Astrocyte (in vitro differentiated cells and primary cell): ENCODE data around the gene GRK3. TPM values are rescaled to one million over a fixed set of nuclear protein-coding genes. Genes with fewer than 3 reads are reported as not detected.
"Not testable (repeated sequence)": the region's sequence is repeated elsewhere in the genome, so short reads cannot be mapped to it uniquely, and the experiment has no call there.

Experiments
- DNase-seq: peaks from one replicate; pipeline ENCODE4 v3.0.0-alpha.2; 2010; ENCODE audit warnings: low read depth
- FAIRE-seq: peaks from 2 replicates; lab custom pipeline; 2011; peaks lifted over from hg19 to GRCh38; lab: Jason Lieb, UNC
- H2AFZ ChIP-seq: 2 replicates; pipeline ENCODE4 v1.6.0; 2012; ENCODE audit warnings: low read depth, low read length, inconsistent platforms
- H3K27ac ChIP-seq: 2 replicates; pipeline ENCODE4 v1.5.1; 2011; ENCODE audit warnings: low read depth, low read length, inconsistent platforms
- H3K27me3 ChIP-seq: 2 replicates; pipeline ENCODE4 v1.6.0; 2011; ENCODE audit warnings: low read length, inconsistent platforms; ENCODE audit not compliant: insufficient read depth
- H3K36me3 ChIP-seq: 2 replicates; pipeline ENCODE4 v1.5.1; 2011; ENCODE audit warnings: low read length, inconsistent platforms; ENCODE audit not compliant: insufficient read depth
- H3K4me1 ChIP-seq: 2 replicates; pipeline ENCODE4 v1.5.1; 2011; ENCODE audit warnings: low read length, inconsistent platforms; ENCODE audit not compliant: insufficient read depth
- H3K4me2 ChIP-seq: 2 replicates; pipeline ENCODE4 v1.6.0; 2012; ENCODE audit warnings: low read length, inconsistent platforms
- H3K4me3 ChIP-seq: 2 replicates; pipeline ENCODE4 v1.5.1; 2011; ENCODE audit warnings: low read depth, mild to moderate bottlenecking, low read length, inconsistent platforms; ENCODE audit not compliant: insufficient read depth
- H3K79me2 ChIP-seq: 2 replicates; pipeline ENCODE4 v1.6.0; 2012; ENCODE audit warnings: mild to moderate bottlenecking, low read length, inconsistent platforms; ENCODE audit not compliant: insufficient read depth
- H3K9ac ChIP-seq: 2 replicates; pipeline ENCODE4 v1.6.0; 2012; ENCODE audit warnings: mild to moderate bottlenecking, low read length, inconsistent platforms
- H3K9me3 ChIP-seq: 2 replicates; pipeline ENCODE4 v1.5.1; 2012; ENCODE audit warnings: low read depth, mild to moderate bottlenecking, low read length, inconsistent platforms; ENCODE audit not compliant: insufficient read depth
- H4K20me1 ChIP-seq: 2 replicates; pipeline ENCODE4 v1.6.0; 2012; ENCODE audit warnings: low read length, inconsistent platforms; ENCODE audit not compliant: insufficient read depth
- H3K27ac Mint-ChIP-seq: one replicate; pipeline ENCODE4 v1.8.0; 2021; ENCODE audit warnings: mild to moderate bottlenecking, mixed read lengths; ENCODE audit not compliant: unreplicated experiment
- H3K27me3 Mint-ChIP-seq: one replicate; pipeline ENCODE4 v1.8.0; 2021; ENCODE audit warnings: low read depth, mixed read lengths; ENCODE audit not compliant: unreplicated experiment
- H3K36me3 Mint-ChIP-seq: one replicate; pipeline ENCODE4 v1.8.0; 2021; ENCODE audit warnings: low read depth, mixed read lengths; ENCODE audit not compliant: unreplicated experiment
- H3K4me1 Mint-ChIP-seq: one replicate; pipeline ENCODE4 v1.8.0; 2021; ENCODE audit warnings: low read depth, mixed read lengths; ENCODE audit not compliant: unreplicated experiment
- H3K4me3 Mint-ChIP-seq: one replicate; pipeline ENCODE4 v1.8.0; 2021; ENCODE audit warnings: mild to moderate bottlenecking, moderate library complexity, mixed read lengths; ENCODE audit not compliant: unreplicated experiment
- H3K9me3 Mint-ChIP-seq: one replicate; pipeline ENCODE4 v1.8.0; 2021; ENCODE audit warnings: mild to moderate bottlenecking, mixed read lengths; ENCODE audit not compliant: unreplicated experiment
- EZH2 ChIP-seq: IDR thresholded peaks from 2 replicates; pipeline ENCODE4 v1.6.1; 2012; ENCODE audit warnings: mild to moderate bottlenecking, low read length, inconsistent platforms; ENCODE audit not compliant: insufficient read depth
- total RNA-seq: library from RNA; stranded (reverse); gene quantifications from 2 replicates; pipeline ENCODE4 v1.2.1, GENCODE V29; 2021
- TF ChIP-seq, protein P1 (sequence below): IDR thresholded peaks from 2 replicates; pipeline ENCODE4 v1.5.1; 2011; ENCODE audit warnings: low read depth, mild to moderate bottlenecking, inconsistent platforms, low read length, moderate library complexity; ENCODE audit not compliant: insufficient read depth

The GRK3 gene
- total RNA-seq, 1 donor from 2014 or later = 7.2 TPM

GRCh38 chr22:25706197-25706596 lies 141.7 kb downstream of the GRK3 start:
- Histone ChIP-seq H3K9ac (no peak overlapping the region), H3K36me3 (no peaks in the 10 kb centered on the region)
- FAIRE-seq = no peak

GRCh38 chr22:25708430-25708829 lies 144.0 kb downstream of the GRK3 start:
- H2AFZ ChIP-seq, H4K20me1 ChIP-seq, H3K27ac Mint-ChIP-seq, H3K27me3 ChIP-seq, DNase-seq, H3K27ac ChIP-seq, H3K36me3 ChIP-seq, H3K9me3 ChIP-seq, FAIRE-seq, H3K4me2 ChIP-seq, H3K9me3 Mint-ChIP-seq, H3K27me3 Mint-ChIP-seq, H3K4me3 Mint-ChIP-seq, H3K9ac ChIP-seq, H3K36me3 Mint-ChIP-seq, H3K4me1 ChIP-seq, H3K79me2 ChIP-seq, H3K4me3 ChIP-seq: not testable (repeated sequence)
- peaks cover 12% of the 10 kb centered on the region for H3K4me1 Mint-ChIP-seq

More at GRCh38 chr22:25706197-25706596, 141.7 kb downstream of the GRK3 start:
- Histone ChIP-seq H2AFZ (no peak overlapping the region), H3K27ac (no peak overlapping the region), H3K4me2 (no peak overlapping the region), H3K27me3 (no peaks in the 10 kb centered on the region), H3K79me2 (no peaks in the 10 kb centered on the region), H3K4me1 (no peaks in the 10 kb centered on the region), H3K9me3 (no peaks in the 10 kb centered on the region), H4K20me1 (no peaks in the 10 kb centered on the region), H3K4me3 (no peak overlapping the region)
- no peak for DNase-seq
- peaks cover 3% of the 10 kb centered on the region for H3K36me3 Mint-ChIP-seq
- TF ChIP-seq, protein P1, sequence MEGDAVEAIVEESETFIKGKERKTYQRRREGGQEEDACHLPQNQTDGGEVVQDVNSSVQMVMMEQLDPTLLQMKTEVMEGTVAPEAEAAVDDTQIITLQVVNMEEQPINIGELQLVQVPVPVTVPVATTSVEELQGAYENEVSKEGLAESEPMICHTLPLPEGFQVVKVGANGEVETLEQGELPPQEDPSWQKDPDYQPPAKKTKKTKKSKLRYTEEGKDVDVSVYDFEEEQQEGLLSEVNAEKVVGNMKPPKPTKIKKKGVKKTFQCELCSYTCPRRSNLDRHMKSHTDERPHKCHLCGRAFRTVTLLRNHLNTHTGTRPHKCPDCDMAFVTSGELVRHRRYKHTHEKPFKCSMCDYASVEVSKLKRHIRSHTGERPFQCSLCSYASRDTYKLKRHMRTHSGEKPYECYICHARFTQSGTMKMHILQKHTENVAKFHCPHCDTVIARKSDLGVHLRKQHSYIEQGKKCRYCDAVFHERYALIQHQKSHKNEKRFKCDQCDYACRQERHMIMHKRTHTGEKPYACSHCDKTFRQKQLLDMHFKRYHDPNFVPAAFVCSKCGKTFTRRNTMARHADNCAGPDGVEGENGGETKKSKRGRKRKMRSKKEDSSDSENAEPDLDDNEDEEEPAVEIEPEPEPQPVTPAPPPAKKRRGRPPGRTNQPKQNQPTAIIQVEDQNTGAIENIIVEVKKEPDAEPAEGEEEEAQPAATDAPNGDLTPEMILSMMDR = no peak
- no peak for TF ChIP-seq EZH2
- H3K9me3 Mint-ChIP-seq = no peaks in the 10 kb centered on the region
- no peaks in the 10 kb centered on the region for H3K27me3 Mint-ChIP-seq
- no peak overlapping the region for H3K27ac Mint-ChIP-seq
- no peak overlapping the region for H3K4me3 Mint-ChIP-seq
- H3K4me1 Mint-ChIP-seq = peaks cover 10% of the 10 kb centered on the region

GRCh38 chr22:25709758-25710157 lies 145.3 kb downstream of the GRK3 start:
- H3K27ac ChIP-seq = no peak overlapping the region
- no peaks in the 10 kb centered on the region for H3K36me3 ChIP-seq
- no peaks in the 10 kb centered on the region for H3K27me3 Mint-ChIP-seq
- H3K9ac ChIP-seq = no peak overlapping the region
- no peak overlapping the region for H2AFZ ChIP-seq
- FAIRE-seq (no peak), DNase-seq (no peak)
- H3K9me3 ChIP-seq = no peaks in the 10 kb centered on the region
- no peaks in the 10 kb centered on the region for H3K9me3 Mint-ChIP-seq
- no peaks in the 10 kb centered on the region for H3K79me2 ChIP-seq
- no peak overlapping the region for H3K4me2 ChIP-seq
- no peak overlapping the region for H3K4me3 ChIP-seq
- TF ChIP-seq, protein P1 = no peak
- no peak for TF ChIP-seq EZH2
- no peaks in the 10 kb centered on the region for H3K4me1 ChIP-seq
- no peak overlapping the region for H3K27ac Mint-ChIP-seq
- no peaks in the 10 kb centered on the region for H4K20me1 ChIP-seq
- H3K36me3 Mint-ChIP-seq = peaks cover 3% of the 10 kb centered on the region
- no peak overlapping the region for H3K4me3 Mint-ChIP-seq
- H3K27me3 ChIP-seq = no peaks in the 10 kb centered on the region
- peaks cover 12% of the 10 kb centered on the region for H3K4me1 Mint-ChIP-seq
